Right lobe of liver (tissue), 4 donors: ENCODE results near the gene SPOCK1.

Experiments
- POLR2A ChIP-seq: fragments of 450-650 bp; IDR thresholded peaks from one replicate; pipeline ENCODE4 v1.6.1; 2017; ENCODE audit warnings: antibody characterized with exemption, mild to moderate bottlenecking
- TF ChIP-seq, protein P1 (sequence below), 4 donors: fragments of 200-600 bp in 3 of 4; fragments of 450-650 bp in 1 of 4; IDR thresholded peaks; one replicate each; pipeline versions ENCODE4 v1.5.1 to v1.8.0; 2016 to 2022; ENCODE audit warnings: antibody characterized with exemption in 4 of 4, mild to moderate bottlenecking in 2 of 4
- donor health status: DM: no; HTN: no; CAD: no.
- donor health status: DM: no; HTN: no; CAD: no.
- donor health status: DM: no; HTN: yes; CAD: no.

GRCh38 chr5:137226081-137226480, 273.0 kb downstream of the SPOCK1 start:
- no peak for TF ChIP-seq POLR2A
- TF ChIP-seq, protein P1, sequence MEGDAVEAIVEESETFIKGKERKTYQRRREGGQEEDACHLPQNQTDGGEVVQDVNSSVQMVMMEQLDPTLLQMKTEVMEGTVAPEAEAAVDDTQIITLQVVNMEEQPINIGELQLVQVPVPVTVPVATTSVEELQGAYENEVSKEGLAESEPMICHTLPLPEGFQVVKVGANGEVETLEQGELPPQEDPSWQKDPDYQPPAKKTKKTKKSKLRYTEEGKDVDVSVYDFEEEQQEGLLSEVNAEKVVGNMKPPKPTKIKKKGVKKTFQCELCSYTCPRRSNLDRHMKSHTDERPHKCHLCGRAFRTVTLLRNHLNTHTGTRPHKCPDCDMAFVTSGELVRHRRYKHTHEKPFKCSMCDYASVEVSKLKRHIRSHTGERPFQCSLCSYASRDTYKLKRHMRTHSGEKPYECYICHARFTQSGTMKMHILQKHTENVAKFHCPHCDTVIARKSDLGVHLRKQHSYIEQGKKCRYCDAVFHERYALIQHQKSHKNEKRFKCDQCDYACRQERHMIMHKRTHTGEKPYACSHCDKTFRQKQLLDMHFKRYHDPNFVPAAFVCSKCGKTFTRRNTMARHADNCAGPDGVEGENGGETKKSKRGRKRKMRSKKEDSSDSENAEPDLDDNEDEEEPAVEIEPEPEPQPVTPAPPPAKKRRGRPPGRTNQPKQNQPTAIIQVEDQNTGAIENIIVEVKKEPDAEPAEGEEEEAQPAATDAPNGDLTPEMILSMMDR (IDR thresholded peaks at IDR 0.05), result no peak
